Heart right ventricle (tissue), 16 donors: ENCODE measurements around the gene ZNF639. TPM values are rescaled to one million over a fixed set of nuclear protein-coding genes. Genes with fewer than 3 reads are reported as not detected.

Experiments used
- ATAC-seq, 8 donors: fragments of 200-7000 bp; cut with Tn5 transposase; one replicate each; pipeline ENCODE4 v1.9.1; 2020; ENCODE audit warnings: mild to moderate bottlenecking in 8 of 8, moderate library complexity in 8 of 8, moderate number of reproducible peaks in 1 of 8
- DNase-seq, 2 donors: peaks; one replicate each; pipeline ENCODE4 v3.0.0-alpha.2; 2020
- H3K27ac ChIP-seq, 10 donors: fragments of 200-600 bp; sonication (generic) in 2 of 10; one replicate each; pipeline versions ENCODE4 v1.5.0 to v1.8.0; 2020 to 2022; ENCODE audit warnings: mild to moderate bottlenecking in 3 of 10
- H3K27me3 ChIP-seq, 7 donors: fragments of 200-600 bp; one replicate each; pipeline ENCODE4 v1.8.0; 2021 to 2022; ENCODE audit warnings: mild to moderate bottlenecking in 2 of 7
- H3K36me3 ChIP-seq, 9 donors: fragments of 200-600 bp; sonication (generic) in 1 of 9; one replicate each; pipeline versions ENCODE4 v1.5.0 to v1.8.0; 2020 to 2022; ENCODE audit warnings: mild to moderate bottlenecking in 2 of 9
- H3K4me1 ChIP-seq, 9 donors: fragments of 200-600 bp; sonication (generic) in 1 of 9; one replicate each; pipeline versions ENCODE4 v1.5.0 to v1.8.0; 2020 to 2022; ENCODE audit warnings: mild to moderate bottlenecking in 4 of 9
- H3K4me3 ChIP-seq, 10 donors: fragments of 200-600 bp; sonication (generic) in 2 of 10; one replicate each; pipeline versions ENCODE4 v1.5.0 to v1.8.0; 2020 to 2022; ENCODE audit warnings: mild to moderate bottlenecking in 7 of 10, moderate library complexity in 2 of 10
- H3K9me3 ChIP-seq, 11 donors: fragments of 200-600 bp in 10 of 11; sonication (generic) in 2 of 11; one replicate each; pipeline versions ENCODE4 v1.5.0 to v1.8.0; 2013 to 2022; ENCODE audit warnings: mild to moderate bottlenecking in 2 of 11, control low read depth in 1 of 11, moderate library complexity in 1 of 11
- CTCF ChIP-seq, 9 donors: fragments of 200-600 bp; sonication (generic) in 2 of 9; IDR thresholded peaks; one replicate each; pipeline versions ENCODE4 v1.5.0 to v1.8.0; 2021 to 2022; ENCODE audit warnings: antibody characterized with exemption in 9 of 9, mild to moderate bottlenecking in 5 of 9, moderate library complexity in 1 of 9
- WGBS, 2 donors: extraction: QIAGEN DNeasy Blood & Tissue Kit; methylation state at CpG; one replicate each; pipeline ENCODE4 v1.1.7; 2013; ENCODE audit warnings: inconsistent platforms in 1 of 2; 5-methylcytosine and 5-hydroxymethylcytosine counted together
- intact Hi-C, 10 donors: fragments of 100-400 bp; cut with DNase I; formaldehyde crosslinking; loops; one replicate each; pipeline versions ENCODE4 v1.11.1 to v1.14.2; 2022
- polyA plus RNA-seq, 2 donors: library from polyadenylated mRNA; stranded (reverse); fragments of 200-250 nt; gene quantifications; one replicate each; pipeline ENCODE4 v1.2.3, GENCODE V29; 2013
- total RNA-seq, 10 donors: library from RNA; stranded (reverse); fragmentation: NEBNext Ultra II Directional in 3 of 10; extraction: Animal tissue kit (Norgen Biotek cat#: 25700) in 3 of 10; gene quantifications; one replicate each; pipeline versions ENCODE4 v1.2.1 to v1.2.4, GENCODE V29; 2021 to 2023
- donor health status: Arrhythmogenic right ventricular cardiomyopathy.
- donor health status: ischemic (EF 13 %, LVEDD 7.1; RV severe dilation, severe dysfunction).
- donor health status: healthy with polysubstance abuse.
- donor health status: DM: no; HTN: yes; CAD: no.
- donor health status: DM: no; HTN: no; CAD: no.
- donor health status: ischemic (EF 25% LVEDD 6.9; RV normal size, moderate dysfunction).
- donor health status: ischemic (EF 25% LVEDD 5.7; RV mildly dilated, moderate dysfunction).
- donor health status: healthy.
- donor health status: DM: yes; HTN: yes; CAD: no.
- donor health status: Ischemic cardiomyopathy.
- donor health status: ischemic (EF 35%, LVEDD 5.7; RV mildly dilated, moderate dysfunction).
- donor health status: nonischemic (EF 11% LVEDD 7.7; RV severe dilation, severe dysfunction).
- donor health status: DM: yes; HTN: yes; CAD: no.
- donor health status: PGD.
- donor health status: ischemic (EF 29% LVEDD 5.4; RV normal size, mild dysfunction).
- donor health status: nonischemic (EF 23%, LVEDD 6.1; RV moderate dilation, normal function).

The ZNF639 gene
- total and polyA plus RNA-seq, 12 donors: 14.1 to 41.0 (median 29.2) TPM

DNA sequence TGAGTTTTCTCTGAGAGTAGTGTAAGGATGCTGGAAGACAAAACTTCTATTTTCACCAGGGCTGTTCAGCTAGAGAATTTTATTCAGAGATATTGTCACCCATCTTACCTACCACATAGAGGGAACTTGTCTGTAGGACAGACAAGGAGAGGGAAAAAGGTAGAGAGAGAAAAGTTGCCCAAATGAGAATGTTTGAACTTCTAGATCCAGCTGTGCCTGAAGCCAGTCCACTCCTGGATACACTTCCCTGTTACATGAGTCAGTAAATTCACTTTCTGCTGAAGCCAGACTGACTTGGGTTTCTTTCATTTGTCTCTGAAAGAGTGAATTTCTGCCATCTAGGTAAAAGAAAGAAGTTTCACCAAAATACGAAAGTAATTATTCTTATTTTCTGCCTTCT, 44.7 kb upstream of the ZNF639 start:
- WGBS, 2 donors: 96 to 100% methylated on average over 1 of the region's 1 CpG
- no peak for DNase-seq
- no peak for ATAC-seq
- no peak for TF ChIP-seq CTCF (IDR thresholded peaks at IDR 0.05)
- H3K9me3 ChIP-seq: no peaks in the 10 kb centered on the region
- H3K4me3 ChIP-seq: no peak overlapping the region
- intact Hi-C loops: no loop called here
- H3K27me3 ChIP-seq: peaks cover 0 to 5% (median 0%) of the 10 kb centered on the region in 7 donors
- H3K27ac ChIP-seq: no peak overlapping the region
- H3K4me1 ChIP-seq: no peaks in the 10 kb centered on the region
- H3K36me3 ChIP-seq: no peaks in the 10 kb centered on the region

GRCh38 chr3:179278932-179279693, 43.7 kb upstream of the ZNF639 start:
- ATAC-seq (no peak), DNase-seq (no peak)
- 67 to 77% methylated on average over 4 of the region's 4 CpGs for WGBS, 2 donors
- no peaks in the 10 kb centered on the region for H3K9me3 ChIP-seq
- TF ChIP-seq CTCF (IDR thresholded peaks at IDR 0.05): no peak
- no peaks in the 10 kb centered on the region for H3K4me1 ChIP-seq
- no peak overlapping the region for H3K4me3 ChIP-seq
- no peak overlapping the region for H3K27ac ChIP-seq
- intact Hi-C loops: no loop called here
- H3K36me3 ChIP-seq: no peaks in the 10 kb centered on the region
- H3K27me3 ChIP-seq: peaks cover 0 to 5% (median 0%) of the 10 kb centered on the region in 7 donors

GRCh38 chr3:179279837-179280236, 43.0 kb upstream of the ZNF639 start:
- Histone ChIP-seq H3K27ac (no peak overlapping the region), H3K4me1 (no peaks in the 10 kb centered on the region), H3K27me3 (peaks cover 0 to 5% (median 0%) of the 10 kb centered on the region in 7 donors), H3K36me3 (no peaks in the 10 kb centered on the region), H3K9me3 (no peaks in the 10 kb centered on the region), H3K4me3 (no peak overlapping the region)
- 89 to 94% methylated on average over 1 of the region's 1 CpG for WGBS, 2 donors
- ATAC-seq (no peak), DNase-seq (no peak)
- TF ChIP-seq CTCF (IDR thresholded peaks at IDR 0.05): no peak
- intact Hi-C loops: no loop called here

GRCh38 chr3:179281825-179282224, 41.0 kb upstream of the ZNF639 start:
- Histone ChIP-seq H3K4me1 (no peaks in the 10 kb centered on the region), H3K36me3 (no peaks in the 10 kb centered on the region), H3K9me3 (no peaks in the 10 kb centered on the region), H3K27ac (no peak overlapping the region), H3K4me3 (no peak overlapping the region), H3K27me3 (peaks cover 0 to 5% (median 0%) of the 10 kb centered on the region in 7 donors)
- WGBS, 2 donors: 89 to 94% methylated on average over 2 to 3 of the region's 3 CpGs
- no peak for TF ChIP-seq CTCF (IDR thresholded peaks at IDR 0.05)
- intact Hi-C loops: no loop called here
- ATAC-seq (no peak), DNase-seq (no peak)
